SK-N-SH (cell line): ENCODE results near the gene BRDT.

Source experiments
- CTCF ChIP-seq: fragments of 200-600 bp; sonication (generic); IDR thresholded peaks from 2 replicates; pipeline ENCODE4 v1.6.1; 2017; ENCODE audit warnings: antibody characterized with exemption, mild to moderate bottlenecking, moderate library complexity
- EP300 ChIP-seq, 2 experiments: IDR thresholded peaks; 2 replicates each; pipeline versions ENCODE4 v1.4.0 to v1.6.1; 2012; ENCODE audit warnings: borderline replicate concordance in 1 of 2, low read depth in 1 of 2, low read length in 1 of 2
- RCOR1 ChIP-seq: fragments of 150-350 bp; IDR thresholded peaks from 2 replicates; pipeline ENCODE4 v1.6.1; 2017; ENCODE audit warnings: antibody characterized with exemption, low read length
- REST ChIP-seq: IDR thresholded peaks from 2 replicates; pipeline ENCODE4 v1.6.1; 2012; ENCODE audit warnings: mild to moderate bottlenecking, low read depth, low read length, moderate library complexity
- SMC3 ChIP-seq: IDR thresholded peaks from 2 replicates; pipeline ENCODE4 v1.6.1; 2012; ENCODE audit warnings: low read depth, low read length, improper control_type of control experiment
- USF1 ChIP-seq: IDR thresholded peaks from 2 replicates; pipeline ENCODE4 v1.4.0; 2012; ENCODE audit warnings: low read depth, borderline replicate concordance
- YY1 ChIP-seq: IDR thresholded peaks from 2 replicates; pipeline ENCODE4 v1.4.0; 2012; ENCODE audit warnings: low read depth, mild to moderate bottlenecking

GRCh38 chr1:92043621-92044020 lies 94.4 kb downstream of the BRDT start:
- TF ChIP-seq CTCF (no peak), REST (no peak), YY1 (no peak), USF1 (no peak), SMC3 (no peak), EP300 (IDR thresholded peaks at IDR 0.05; ENCODE audit: borderline replicate concordance in 1 of 2, low read depth in 1 of 2, low read length in 1 of 2) (no peak), RCOR1 (no peak)
